ENCODE measurements around the gene LRRC37A2.
"Not testable (repeated sequence)": the region's sequence is repeated elsewhere in the genome, so short reads cannot be mapped to it uniquely, and the experiment has no call there.

- TF ChIP-seq CTCF (IDR thresholded peaks at IDR 0.05 in 4 of 5, conservative IDR thresholded peaks at IDR 0.05 in 1 of 5); POLR2A (IDR thresholded peaks at IDR 0.05): not testable (repeated sequence)
Observed at GRCh38 chr17:46560048-46560447, 47.8 kb downstream of the LRRC37A2 start.
